ENCODE results near the gene DIS3L. TPM values are rescaled to one million over a fixed set of nuclear protein-coding genes. Genes with fewer than 3 reads are reported as not detected.

Gene DIS3L
- total and polyA plus RNA-seq, 2 of the 4 experiments (the other 2 are of a cell fraction) = 5.1 to 14.5 TPM

DNA sequence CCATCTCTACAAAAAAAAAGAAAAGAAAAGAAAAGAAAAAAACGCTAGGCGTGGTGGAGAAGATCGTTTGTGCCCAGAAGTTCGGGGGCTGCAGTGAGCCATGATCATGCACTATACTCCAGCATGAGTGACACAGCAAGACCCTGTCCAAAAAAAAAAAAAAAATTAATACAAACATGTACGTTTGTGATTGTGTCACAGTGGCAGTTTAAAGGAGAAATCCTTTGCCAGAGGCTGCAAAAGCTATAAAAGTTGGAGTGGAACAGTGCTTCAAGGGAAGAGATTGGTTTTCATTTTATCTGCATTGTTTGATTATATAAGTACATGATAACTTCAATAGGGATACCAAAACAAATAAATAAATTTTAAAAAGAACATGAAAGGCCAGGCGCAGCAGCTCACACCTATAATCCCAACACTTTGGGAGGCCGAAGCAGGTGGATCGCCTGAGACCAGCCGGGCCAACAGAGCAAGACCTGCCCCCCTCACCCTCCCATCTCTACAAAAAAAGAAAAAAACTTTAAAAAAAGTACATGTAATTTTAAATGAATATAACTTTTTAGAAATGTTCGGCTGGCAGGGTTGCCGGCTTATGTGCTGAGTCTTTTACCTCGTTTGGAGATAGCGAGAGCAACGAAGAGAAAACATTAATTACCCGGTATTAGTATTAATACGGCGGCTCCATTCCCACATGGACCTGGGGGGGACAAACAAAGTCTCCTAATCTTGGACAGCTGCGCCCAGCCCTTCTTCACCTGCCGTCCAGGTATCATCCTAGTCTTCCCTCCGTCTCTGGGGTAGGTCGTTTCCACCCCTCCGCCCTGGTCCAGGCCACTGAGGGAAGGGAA is 573 bp upstream of the DIS3L start (continued):
- no peak for TF ChIP-seq MAZ (IDR thresholded peaks at IDR 0.05; ENCODE audit: borderline replicate concordance, low read depth, low read length)
- TF ChIP-seq CHD1 (IDR thresholded peaks at IDR 0.05; ENCODE audit: low read depth, low read length) = no peak
- TF ChIP-seq, protein P1, sequence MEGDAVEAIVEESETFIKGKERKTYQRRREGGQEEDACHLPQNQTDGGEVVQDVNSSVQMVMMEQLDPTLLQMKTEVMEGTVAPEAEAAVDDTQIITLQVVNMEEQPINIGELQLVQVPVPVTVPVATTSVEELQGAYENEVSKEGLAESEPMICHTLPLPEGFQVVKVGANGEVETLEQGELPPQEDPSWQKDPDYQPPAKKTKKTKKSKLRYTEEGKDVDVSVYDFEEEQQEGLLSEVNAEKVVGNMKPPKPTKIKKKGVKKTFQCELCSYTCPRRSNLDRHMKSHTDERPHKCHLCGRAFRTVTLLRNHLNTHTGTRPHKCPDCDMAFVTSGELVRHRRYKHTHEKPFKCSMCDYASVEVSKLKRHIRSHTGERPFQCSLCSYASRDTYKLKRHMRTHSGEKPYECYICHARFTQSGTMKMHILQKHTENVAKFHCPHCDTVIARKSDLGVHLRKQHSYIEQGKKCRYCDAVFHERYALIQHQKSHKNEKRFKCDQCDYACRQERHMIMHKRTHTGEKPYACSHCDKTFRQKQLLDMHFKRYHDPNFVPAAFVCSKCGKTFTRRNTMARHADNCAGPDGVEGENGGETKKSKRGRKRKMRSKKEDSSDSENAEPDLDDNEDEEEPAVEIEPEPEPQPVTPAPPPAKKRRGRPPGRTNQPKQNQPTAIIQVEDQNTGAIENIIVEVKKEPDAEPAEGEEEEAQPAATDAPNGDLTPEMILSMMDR (conservative IDR thresholded peaks at IDR 0.05; ENCODE audit: low read depth, low read length) = no peak
- TF ChIP-seq BHLHE40 (IDR thresholded peaks at IDR 0.05; ENCODE audit: low read depth, low read length) = no peak

Measured in IMR-90 (cell line).